NCI-H1694 treated with DMSO at 0.1 percent for 48 hours (cell line): Measurements from ENCODE around the gene BAZ1B.
"Not testable (repeated sequence)": the region's sequence is repeated elsewhere in the genome, so short reads cannot be mapped to it uniquely, and the experiment has no call there.

ENCODE experiments used
- DNase-seq: peaks from one replicate; lab custom pipeline; 2025; lab: John Stamatoyannopoulos, UW

BAZ1B gene

DNA sequence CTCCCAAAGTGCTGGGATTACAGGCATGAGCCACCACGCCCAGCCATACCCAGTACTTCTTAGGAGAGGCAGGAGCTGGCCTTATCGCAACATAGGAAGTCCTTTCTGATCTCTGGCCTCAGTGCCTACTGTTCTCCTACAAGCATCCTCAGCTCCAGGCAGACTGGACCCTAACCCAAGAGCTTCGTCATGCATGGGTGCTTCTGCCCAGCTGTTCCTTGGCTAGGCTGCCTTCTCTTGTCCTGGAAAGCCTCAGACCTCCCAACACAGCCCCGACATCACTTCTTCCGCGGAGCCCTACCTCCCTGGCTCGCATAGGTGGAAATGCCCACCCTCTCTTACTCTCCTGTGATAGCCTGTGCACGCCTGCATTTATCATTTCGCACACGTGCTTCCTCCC, 19.6 kb upstream of the BAZ1B start:
- no peak for DNase-seq

DNA sequence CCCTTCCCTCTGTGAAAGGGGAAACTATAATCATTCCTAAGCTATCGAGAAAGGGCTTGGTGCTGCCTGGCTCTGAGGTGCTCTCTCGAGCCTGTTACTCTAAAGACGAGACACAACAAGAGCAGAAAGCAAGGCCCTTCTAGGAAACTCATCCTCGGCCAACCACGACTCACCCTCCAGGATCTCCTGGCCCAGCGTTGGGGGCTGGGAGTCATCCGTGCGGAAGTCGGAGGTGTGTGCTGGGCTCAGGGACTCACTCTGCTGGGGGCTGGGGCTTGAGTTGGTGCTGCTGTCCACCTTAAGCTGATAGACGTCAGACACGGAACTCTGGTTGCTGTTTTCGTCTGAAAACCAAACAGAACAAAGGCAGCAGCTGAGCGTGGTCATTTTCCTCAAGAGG, 17.6 kb upstream of the BAZ1B start:
- no peak for DNase-seq

- DNase-seq, result not testable (repeated sequence)
These were observed 16.4 kb upstream of the BAZ1B start for GRCh38 chr7:73538510-73538909.

- no peak for DNase-seq
These were observed 15.0 kb upstream of the BAZ1B start for GRCh38 chr7:73537051-73537450.

- no peak for DNase-seq
These were observed 14.4 kb upstream of the BAZ1B start for GRCh38 chr7:73536479-73536878.

DNA sequence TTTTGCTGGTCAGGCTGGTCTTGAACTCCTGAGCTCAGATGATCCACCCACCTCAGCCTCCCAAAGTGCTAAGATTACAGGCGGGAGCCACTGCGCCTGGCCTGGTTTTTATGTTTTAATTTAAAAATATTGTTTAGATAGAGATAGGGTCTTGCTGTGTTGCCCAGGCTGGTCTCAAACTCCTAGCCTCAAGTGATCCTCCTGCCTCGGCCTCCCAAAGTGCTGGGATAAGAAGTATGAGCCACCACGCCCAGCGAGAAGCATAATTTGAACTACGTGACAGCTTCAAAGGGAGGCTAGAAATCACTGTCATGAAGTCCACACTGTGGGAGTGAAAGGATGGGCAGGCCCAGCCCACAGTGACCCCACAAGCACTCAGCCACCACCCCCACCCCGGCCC, 13.8 kb upstream of the BAZ1B start:
- not testable (repeated sequence) for DNase-seq

DNA sequence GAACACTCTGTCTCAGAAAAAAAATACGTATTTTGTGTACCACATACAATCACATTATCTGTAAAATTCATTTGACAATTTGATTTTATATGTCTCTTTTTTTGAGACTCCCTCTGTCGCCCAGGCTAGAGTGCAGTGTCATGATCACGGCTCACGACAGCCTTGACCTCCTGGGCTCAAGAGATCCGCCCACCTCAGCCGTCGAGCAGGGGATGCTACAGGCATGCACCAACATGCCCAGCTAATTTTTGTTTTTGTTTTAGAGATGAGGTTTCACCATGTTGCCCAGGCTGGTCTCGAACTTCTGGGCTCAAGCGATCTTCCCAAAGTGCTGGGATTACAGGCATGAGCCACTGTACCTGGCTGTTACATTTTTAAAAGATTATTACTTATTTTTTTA, 11.6 kb upstream of the BAZ1B start:
- no peak for DNase-seq

- no peak for DNase-seq
These were observed 10.1 kb upstream of the BAZ1B start for GRCh38 chr7:73532224-73532623.

DNA sequence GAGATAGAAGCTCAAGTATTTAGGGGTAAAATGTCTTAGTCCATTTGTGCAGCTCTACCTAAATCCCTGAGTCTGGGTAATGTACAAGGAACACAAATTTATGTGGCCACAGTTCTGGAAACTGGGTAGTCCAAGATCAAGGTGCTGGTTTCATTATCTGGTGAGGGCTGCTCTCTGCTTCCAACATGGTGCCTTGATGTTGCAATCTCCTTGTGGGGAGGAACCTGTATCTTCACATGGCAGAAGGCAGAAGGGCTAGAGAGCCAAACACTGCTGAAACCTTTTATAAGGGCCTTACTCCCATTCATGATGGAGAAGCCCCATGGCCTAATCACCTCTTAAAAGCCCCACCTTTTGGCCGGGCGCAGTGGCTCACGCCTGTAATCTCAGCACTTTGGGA, 8.7 kb upstream of the BAZ1B start:
- no peak for DNase-seq

GRCh38 chr7:73526896-73527821, 5.1 kb upstream of the BAZ1B start:
- DNase-seq, result no peak

GRCh38 chr7:73526158-73526494, 4.0 kb upstream of the BAZ1B start:
- DNase-seq, result not testable (repeated sequence)

DNA sequence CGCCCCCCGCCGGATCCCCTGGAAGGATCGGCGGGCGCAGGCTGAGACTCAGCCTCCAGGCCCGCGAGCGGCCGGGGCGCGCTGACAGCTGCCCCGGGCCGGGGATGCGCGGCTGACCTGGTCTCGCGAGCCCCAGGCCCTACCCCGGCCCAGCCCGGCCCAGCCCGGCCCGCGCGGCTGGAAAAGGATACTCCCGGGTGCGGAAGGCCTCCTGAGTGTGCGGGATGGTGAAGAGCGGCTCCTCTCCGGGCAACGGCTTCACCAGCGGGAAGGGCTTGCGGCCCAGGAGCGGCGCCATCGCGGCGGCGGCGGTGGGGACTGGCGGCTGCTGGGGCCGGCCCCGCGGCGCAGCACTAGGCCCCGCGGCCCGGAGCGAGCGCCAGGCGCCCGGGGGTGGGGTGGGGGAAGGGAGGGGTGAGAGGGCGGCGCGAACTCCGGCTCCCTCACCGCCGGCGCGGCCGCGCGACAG, 423 bp downstream of the BAZ1B start:
- DNase-seq, result no peak

- DNase-seq, result no peak
These were observed 1.1 kb downstream of the BAZ1B start for GRCh38 chr7:73520673-73521635.

DNA sequence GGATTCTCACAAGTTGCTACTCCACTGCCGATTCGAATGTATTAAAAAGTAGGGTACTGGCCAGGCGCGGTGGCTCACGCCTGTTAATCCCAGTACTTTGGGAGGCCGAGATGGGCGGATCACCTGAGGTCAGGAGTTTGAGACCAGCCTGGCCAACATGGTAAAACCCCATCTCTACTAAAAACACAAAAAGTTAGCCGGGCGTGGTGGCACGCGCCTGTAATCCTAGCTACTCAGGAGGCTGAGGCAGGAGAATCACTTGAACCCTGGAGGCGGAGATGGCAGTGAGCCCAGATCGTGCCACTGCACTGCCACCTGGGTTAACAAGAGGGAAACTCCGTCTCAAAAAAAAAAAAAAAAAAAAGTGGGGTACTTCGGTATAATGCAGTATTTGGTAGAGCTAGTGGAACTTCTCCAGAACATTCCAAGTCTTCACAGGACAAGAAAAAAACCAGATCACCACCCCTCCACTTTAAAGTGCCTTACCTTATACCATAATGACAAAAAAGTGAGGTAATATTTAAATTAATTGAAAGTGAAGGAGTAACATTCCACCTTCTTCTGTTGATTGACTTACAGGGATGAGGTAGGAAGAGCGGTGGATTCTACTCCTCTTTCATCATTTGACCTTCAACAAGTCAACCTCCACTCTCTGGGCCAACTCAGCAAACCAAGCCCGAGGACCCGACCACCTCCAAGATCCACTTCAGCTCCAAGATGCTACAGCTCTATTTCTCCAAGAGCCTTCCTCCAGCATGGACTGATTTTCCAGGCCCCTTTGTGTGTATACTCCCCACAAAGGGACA, 2.0 kb downstream of the BAZ1B start:
- no peak for DNase-seq

- DNase-seq, result no peak
These were observed 3.6 kb downstream of the BAZ1B start for GRCh38 chr7:73518470-73518869.

- no peak for DNase-seq
These were observed 4.7 kb downstream of the BAZ1B start for GRCh38 chr7:73517241-73517995.

DNA sequence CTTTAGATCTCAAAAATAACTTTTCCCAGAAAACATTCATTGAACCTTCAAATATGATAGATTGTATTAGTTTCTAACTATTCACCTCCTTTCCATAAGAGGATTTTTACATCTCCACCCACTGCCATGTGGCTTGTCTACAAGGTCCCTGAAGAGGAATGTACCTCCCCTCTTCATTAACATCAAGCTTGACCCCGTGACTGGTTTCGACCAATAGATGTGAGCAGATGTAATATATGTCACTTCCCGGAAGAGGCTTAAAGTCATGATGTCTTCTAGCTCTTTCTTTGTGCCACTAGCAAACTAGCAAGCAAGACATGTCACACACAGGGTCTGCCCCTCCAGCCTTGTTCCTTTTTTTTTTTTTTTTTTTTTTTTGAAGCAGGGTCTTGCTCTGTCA, 6.9 kb downstream of the BAZ1B start:
- DNase-seq, result no peak

DNA sequence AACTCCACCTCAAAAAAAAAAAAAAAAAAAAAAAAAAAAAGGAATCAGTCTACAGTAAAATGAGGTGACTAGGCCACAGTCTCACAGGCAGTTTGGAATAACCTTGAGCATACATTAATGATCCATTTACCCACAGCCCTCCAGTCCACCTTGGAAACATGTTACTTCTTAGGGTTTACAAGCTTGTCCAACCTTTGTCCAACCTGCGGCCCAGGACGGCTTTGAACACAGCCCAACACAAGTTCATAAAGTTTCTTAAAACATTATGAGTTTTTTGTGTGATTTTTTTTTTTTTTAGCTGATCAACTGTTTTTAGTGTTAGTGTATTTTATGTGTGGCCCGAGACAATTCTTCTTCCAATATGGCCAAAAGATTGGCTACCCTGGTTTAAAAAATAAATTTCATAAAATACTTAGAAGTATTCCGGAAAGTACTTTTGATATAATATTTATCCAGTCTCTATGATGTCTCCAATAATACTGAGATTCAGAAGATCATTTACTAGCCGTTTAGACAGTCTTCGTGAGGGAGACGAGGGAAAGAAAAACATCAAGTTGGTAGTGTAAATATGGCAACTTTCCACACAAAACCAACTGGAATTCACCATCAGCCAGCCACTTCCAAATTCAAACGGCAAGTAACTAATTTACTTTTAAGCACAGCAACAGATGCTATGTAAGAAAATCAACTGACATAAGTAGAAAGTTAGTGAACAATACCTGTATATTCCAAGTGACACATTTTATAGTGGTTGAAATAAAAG, 9.9 kb downstream of the BAZ1B start:
- no peak for DNase-seq

- no peak for DNase-seq
These were observed 12.6 kb downstream of the BAZ1B start for GRCh38 chr7:73509463-73509862.

DNA sequence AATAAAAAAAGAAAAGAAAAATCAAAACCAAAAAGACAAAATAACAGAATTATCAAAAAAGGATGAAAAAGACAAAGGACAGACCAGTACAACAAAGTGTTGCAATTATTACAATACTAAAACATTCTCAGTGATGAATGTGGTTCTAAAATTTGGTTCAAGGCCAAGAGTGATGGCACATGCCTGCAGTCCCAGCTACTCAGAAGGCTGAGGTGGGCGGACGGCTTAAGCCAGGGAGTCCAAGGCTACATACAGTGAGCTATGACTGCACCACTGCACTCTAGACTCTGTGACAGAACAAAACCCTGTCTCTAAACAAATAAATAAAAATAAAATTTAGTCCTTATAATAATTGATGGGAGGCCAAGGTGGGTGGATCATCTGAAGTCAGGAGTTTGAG, 14.5 kb downstream of the BAZ1B start:
- DNase-seq, result no peak
